Activated CD4-positive, CD25-positive, alpha-beta regulatory T cell (primary cell): Measurements from ENCODE around the gene CDYL.

ENCODE experiments used
- DNase-seq, 4 experiments: peaks; one replicate each; lab custom pipeline; 2025; lab: John Stamatoyannopoulos, UW

CDYL gene

GRCh38 chr6:4965562-4966389, 189.6 kb downstream of the CDYL start:
- no peak for DNase-seq

GRCh38 chr6:4967301-4968030, 191.3 kb downstream of the CDYL start:
- no peak for DNase-seq

- no peak for DNase-seq
Observed at GRCh38 chr6:4969609-4970285, 193.5 kb downstream of the CDYL start.

GRCh38 chr6:4970739-4971395, 194.7 kb downstream of the CDYL start:
- no peak for DNase-seq

GRCh38 chr6:4971851-4972250, 195.6 kb downstream of the CDYL start:
- DNase-seq = no peak

- no peak for DNase-seq
Observed at GRCh38 chr6:4972438-4972837, 196.2 kb downstream of the CDYL start.

GRCh38 chr6:4973415-4973814, 197.2 kb downstream of the CDYL start:
- no peak for DNase-seq

- no peak for DNase-seq
Observed at GRCh38 chr6:4973982-4974745, 198.0 kb downstream of the CDYL start.

GRCh38 chr6:4974962-4975361, 198.8 kb downstream of the CDYL start:
- DNase-seq = no peak

GRCh38 chr6:4975506-4975905, 199.3 kb downstream of the CDYL start:
- DNase-seq = no peak

- DNase-seq = no peak
Observed at GRCh38 chr6:4977468-4977867, 201.3 kb downstream of the CDYL start.

- DNase-seq = no peak
Observed at GRCh38 chr6:4979426-4979825, 203.2 kb downstream of the CDYL start.

- DNase-seq = no peak
Observed at GRCh38 chr6:4981761-4982160, 205.6 kb downstream of the CDYL start.

GRCh38 chr6:4983322-4983721, 207.1 kb downstream of the CDYL start:
- no peak for DNase-seq

- DNase-seq = no peak
Observed at GRCh38 chr6:4986999-4987398, 210.8 kb downstream of the CDYL start.

GRCh38 chr6:4987432-4987831, 211.2 kb downstream of the CDYL start:
- no peak for DNase-seq

GRCh38 chr6:4994741-4995140, 218.5 kb downstream of the CDYL start:
- no peak for DNase-seq

GRCh38 chr6:4997862-4998261, 221.7 kb downstream of the CDYL start:
- DNase-seq = no peak

GRCh38 chr6:4999586-4999985, 223.4 kb downstream of the CDYL start:
- DNase-seq = no peak

- peak; percentile 97 to 99 (median 98) for DNase-seq
Observed at GRCh38 chr6:5003604-5004372, 227.6 kb downstream of the CDYL start, which contains the start of gene RPP40. RPP40 (minus strand) TSS chr6:5004037; CDS start chr6:5004002, 35 bp downstream.
